ENCODE data around the gene RNF8.

DNA sequence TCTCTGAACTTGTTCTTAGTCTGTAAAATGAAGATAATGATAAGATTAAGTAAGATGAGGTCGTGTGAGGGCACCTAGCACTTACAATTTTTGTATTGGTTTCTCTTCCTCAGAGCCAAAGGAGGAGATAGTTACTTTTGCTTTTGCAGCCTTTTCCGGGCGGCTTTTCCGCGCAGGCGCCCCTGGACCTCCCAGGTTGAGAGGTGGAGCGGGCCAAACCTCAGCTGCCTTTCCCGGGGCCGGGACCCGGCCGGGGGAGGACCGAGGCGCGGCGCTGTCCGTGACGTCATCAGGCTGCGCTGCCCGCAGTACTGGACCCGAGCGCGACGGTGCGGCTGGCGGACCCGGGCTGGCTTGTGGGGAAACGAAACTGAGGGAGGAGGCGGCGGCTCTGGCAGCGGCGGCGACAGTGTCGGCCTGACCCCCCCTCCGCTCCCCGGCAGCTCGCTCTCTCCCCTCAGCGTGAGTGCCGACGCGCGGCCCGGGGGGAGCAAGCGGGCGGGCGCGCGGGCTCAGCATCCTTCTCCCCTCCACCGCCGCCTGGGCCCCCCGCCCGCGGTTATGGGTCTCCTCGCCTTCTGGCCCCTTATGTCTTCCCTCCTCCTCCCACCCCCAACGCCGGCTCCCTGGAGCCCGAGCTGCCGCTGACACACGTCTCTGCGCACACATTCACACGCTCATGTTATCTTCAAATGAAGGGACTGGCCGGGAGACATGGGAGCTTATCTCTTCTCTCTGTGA, 79.3 kb downstream of the RNF8 start, which contains the start of gene CMTR1:
- peak; percentile 65 for TF ChIP-seq POLR2AphosphoS5 (IDR thresholded peaks at IDR 0.05; ENCODE audit: low read depth, low read length)
- peak; percentile 78 for TF ChIP-seq POLR2A (IDR thresholded peaks at IDR 0.05; ENCODE audit: low read depth, low read length)
- peak; percentile 69 for TF ChIP-seq TAF1 (IDR thresholded peaks at IDR 0.05; ENCODE audit: low read depth, low read length)
- peak; percentile 52 for TF ChIP-seq SPI1 (IDR thresholded peaks at IDR 0.05; ENCODE audit: low read depth, low read length)
- TF ChIP-seq PAX5 (IDR thresholded peaks at IDR 0.05; ENCODE audit: insufficient read depth, low read length, severe bottlenecking): no peak
- TF ChIP-seq POU2F2 (IDR thresholded peaks at IDR 0.05; ENCODE audit: low read depth, low read length): peak; percentile 78; the same call in 1 of the 2 replicates
